HEK293 (cell line): ENCODE measurements around the gene CLNS1A.

Experiments used
- CTCF ChIA-PET: fragments of 350-600 bp; formaldehyde crosslinking; extraction: SDS; loops from one replicate; lab custom pipeline; 2021; ENCODE audit warnings: antibody characterized with exemption; lab: Yijun Ruan, JAX
- POLR2A ChIA-PET: fragments of 300-600 bp; formaldehyde crosslinking; extraction: SDS; loops from one replicate; lab custom pipeline; 2020; ENCODE audit warnings: antibody characterized with exemption, inconsistent platforms; lab: Yijun Ruan, JAX
- H3K27ac ChIP-seq: fragments of 200-500 bp; sonication (Bioruptor generic); 2 replicates; pipeline ENCODE4 v1.5.1; 2014; ENCODE audit warnings: low read depth, low read length, control low read depth, inconsistent platforms; ENCODE audit errors: extremely low read depth
- H3K36me3 ChIP-seq, 2 experiments: fragments of 200-500 bp in 1 of 2; sonication (Bioruptor generic) in 1 of 2; 1 replicate in 1 of 2; 2 replicates in 1 of 2; pipeline ENCODE4 v1.5.1; 2014 to 2017; ENCODE audit warnings: inconsistent platforms in 2 of 2, low read length in 2 of 2; ENCODE audit not compliant: control insufficient read depth in 2 of 2, insufficient read depth in 1 of 2
- H3K4me1 ChIP-seq: fragments of 200-500 bp; sonication (Bioruptor generic); 2 replicates; pipeline ENCODE4 v1.5.1; 2014; ENCODE audit warnings: mild to moderate bottlenecking, low read length, inconsistent platforms; ENCODE audit not compliant: control insufficient read depth, insufficient read depth
- H3K4me3 ChIP-seq: 2 replicates; pipeline ENCODE4 v1.5.1; 2011; ENCODE audit warnings: low read depth, mild to moderate bottlenecking, control low read depth, low read length, moderate library complexity
- H3K9me3 ChIP-seq: fragments of 200-500 bp; sonication (Bioruptor generic); 2 replicates; pipeline ENCODE4 v1.5.1; 2014; ENCODE audit warnings: low read depth, low read length, inconsistent platforms; ENCODE audit not compliant: control insufficient read depth, insufficient read depth
- FEZF1 ChIP-seq: fragments of 450-650 bp; formaldehyde crosslinking; IDR thresholded peaks from 2 replicates; pipeline ENCODE4 v1.5.1; 2016; ENCODE audit warnings: missing biosample characterization, missing genetic modification characterization
- GFI1B ChIP-seq: fragments of 450-650 bp; formaldehyde crosslinking; IDR thresholded peaks from 2 replicates; pipeline ENCODE4 v1.5.1; 2016; ENCODE audit warnings: missing biosample characterization, missing genetic modification characterization
- KLF7 ChIP-seq: fragments of 450-650 bp; formaldehyde crosslinking; IDR thresholded peaks from 2 replicates; pipeline ENCODE4 v1.5.1; 2016; ENCODE audit warnings: missing biosample characterization, missing genetic modification characterization, borderline replicate concordance
- ZBTB17 ChIP-seq: fragments of 450-650 bp; formaldehyde crosslinking; IDR thresholded peaks from 2 replicates; pipeline ENCODE4 v1.5.1; 2016; ENCODE audit warnings: missing biosample characterization, missing genetic modification characterization
- ZBTB8A ChIP-seq: fragments of 450-650 bp; formaldehyde crosslinking; IDR thresholded peaks from 2 replicates; pipeline ENCODE4 v1.5.1; 2016; ENCODE audit warnings: missing biosample characterization, missing genetic modification characterization
- ZNF169 ChIP-seq: fragments of 450-650 bp; formaldehyde crosslinking; IDR thresholded peaks from 2 replicates; pipeline ENCODE4 v1.5.1; 2016; ENCODE audit warnings: missing biosample characterization, missing genetic modification characterization
- ZNF174 ChIP-seq: fragments of 450-650 bp; formaldehyde crosslinking; IDR thresholded peaks from 2 replicates; pipeline ENCODE4 v1.5.0; 2017; ENCODE audit warnings: missing biosample characterization, mild to moderate bottlenecking, missing genetic modification characterization
- ZNF202 ChIP-seq: fragments of 450-650 bp; formaldehyde crosslinking; IDR thresholded peaks from 2 replicates; pipeline ENCODE4 v1.5.1; 2016; ENCODE audit warnings: missing biosample characterization, missing genetic modification characterization, borderline replicate concordance
- ZNF23 ChIP-seq: fragments of 450-650 bp; formaldehyde crosslinking; IDR thresholded peaks from 2 replicates; pipeline ENCODE4 v1.5.1; 2016; ENCODE audit warnings: missing biosample characterization, missing genetic modification characterization, borderline replicate concordance
- ZNF324 ChIP-seq: fragments of 450-650 bp; formaldehyde crosslinking; IDR thresholded peaks from 2 replicates; pipeline ENCODE4 v1.5.1; 2016; ENCODE audit warnings: missing biosample characterization, missing genetic modification characterization
- ZNF335 ChIP-seq: fragments of 450-650 bp; formaldehyde crosslinking; conservative IDR thresholded peaks from 2 replicates; pipeline ENCODE4 v1.5.1; 2016; ENCODE audit warnings: missing biosample characterization, missing genetic modification characterization
- ZNF354C ChIP-seq: fragments of 450-650 bp; formaldehyde crosslinking; IDR thresholded peaks from 2 replicates; pipeline ENCODE4 v1.5.1; 2016; ENCODE audit warnings: missing biosample characterization, missing genetic modification characterization, low read depth, borderline replicate concordance
- ZNF416 ChIP-seq: fragments of 450-650 bp; formaldehyde crosslinking; IDR thresholded peaks from 2 replicates; pipeline ENCODE4 v1.5.1; 2016; ENCODE audit warnings: missing biosample characterization, missing genetic modification characterization
- ZNF501 ChIP-seq: fragments of 450-650 bp; formaldehyde crosslinking; IDR thresholded peaks from 2 replicates; pipeline ENCODE4 v1.5.1; 2016; ENCODE audit warnings: missing biosample characterization, missing genetic modification characterization
- ZNF529 ChIP-seq: fragments of 450-650 bp; formaldehyde crosslinking; IDR thresholded peaks from 2 replicates; pipeline ENCODE4 v1.5.1; 2017; ENCODE audit warnings: missing genetic modification characterization, missing biosample characterization; ENCODE audit not compliant: insufficient replicate concordance
- ZNF544 ChIP-seq: fragments of 450-650 bp; formaldehyde crosslinking; IDR thresholded peaks from 2 replicates; pipeline ENCODE4 v1.5.0; 2017; ENCODE audit warnings: missing biosample characterization, missing genetic modification characterization
- ZNF558 ChIP-seq: fragments of 450-650 bp; formaldehyde crosslinking; IDR thresholded peaks from 2 replicates; pipeline ENCODE4 v1.5.1; 2016; ENCODE audit warnings: missing biosample characterization, missing genetic modification characterization
- ZNF560 ChIP-seq: fragments of 450-650 bp; formaldehyde crosslinking; IDR thresholded peaks from 2 replicates; pipeline ENCODE4 v1.5.1; 2017; ENCODE audit warnings: missing biosample characterization, missing genetic modification characterization, borderline replicate concordance
- ZNF623 ChIP-seq: fragments of 450-650 bp; formaldehyde crosslinking; IDR thresholded peaks from 2 replicates; pipeline ENCODE4 v1.5.1; 2016; ENCODE audit warnings: missing biosample characterization, missing genetic modification characterization
- ZNF692 ChIP-seq: fragments of 450-650 bp; formaldehyde crosslinking; IDR thresholded peaks from 2 replicates; pipeline ENCODE4 v1.5.1; 2016; ENCODE audit warnings: missing biosample characterization, missing genetic modification characterization
- ZNF707 ChIP-seq: fragments of 450-650 bp; formaldehyde crosslinking; IDR thresholded peaks from 2 replicates; pipeline ENCODE4 v1.5.1; 2016; ENCODE audit warnings: missing biosample characterization, missing genetic modification characterization
- ZSCAN4 ChIP-seq: fragments of 450-650 bp; formaldehyde crosslinking; IDR thresholded peaks from 2 replicates; pipeline ENCODE4 v1.5.1; 2017; ENCODE audit warnings: missing biosample characterization, missing genetic modification characterization

CLNS1A gene

GRCh38 chr11:77617892-77618291 is 19.7 kb downstream of the CLNS1A start:
- H3K4me1 ChIP-seq: no peaks in the 10 kb centered on the region
- H3K36me3 ChIP-seq: peaks cover 19 to 90% of the 10 kb centered on the region in 2 experiments
- POLR2A ChIA-PET: no interaction called here
- CTCF ChIA-PET: interaction anchor here (0.6 to 2.9 kb wide), 7 partner anchors 16 to 907 kb away, joined by 3 to 18 read pairs (median 3); no protein-coding TSS in a partner anchor
- no peaks in the 10 kb centered on the region for H3K9me3 ChIP-seq
- no peak overlapping the region for H3K27ac ChIP-seq
- TF ChIP-seq ZNF560 (no peak), ZBTB17 (tag by site-specific recombination) (no peak), FEZF1 (tag by site-specific recombination) (no peak), ZNF335 (tag by site-specific recombination) (no peak)
- TF ChIP-seq, all 188 proteins: peak for 0
- no peak overlapping the region for H3K4me3 ChIP-seq

GRCh38 chr11:77611921-77612320 is 25.7 kb downstream of the CLNS1A start:
- H3K4me1 ChIP-seq: no peaks in the 10 kb centered on the region
- H3K4me3 ChIP-seq: no peak overlapping the region
- H3K36me3 ChIP-seq: peaks cover 16 to 82% of the 10 kb centered on the region in 2 experiments
- no peak for TF ChIP-seq ZSCAN4 (tag by site-specific recombination)
- TF ChIP-seq GFI1B (tag by site-specific recombination): no peak
- no peak for TF ChIP-seq ZNF544 (tag by site-specific recombination)
- no peak for TF ChIP-seq ZNF324 (tag by site-specific recombination)
- no peak for TF ChIP-seq ZNF202 (tag by site-specific recombination)
- TF ChIP-seq FEZF1 (tag by site-specific recombination): no peak
- TF ChIP-seq ZNF501 (tag by site-specific recombination): no peak
- TF ChIP-seq ZNF692 (tag by site-specific recombination): no peak
- no peak for TF ChIP-seq ZNF354C (tag by site-specific recombination)
- TF ChIP-seq ZNF707 (tag by site-specific recombination): no peak
- no peak for TF ChIP-seq ZNF174 (tag by site-specific recombination)
- H3K9me3 ChIP-seq: no peaks in the 10 kb centered on the region
- H3K27ac ChIP-seq: no peak overlapping the region
- CTCF ChIA-PET: interaction anchor here (0.6 to 2.2 kb wide), 4 partner anchors 7 to 497 kb away, joined by 3 to 11 read pairs (median 3); no protein-coding TSS in a partner anchor
- POLR2A ChIA-PET: no interaction called here

- ChIA-PET POLR2A (no interaction called here), CTCF (interaction anchor here (0.8 kb wide), 1 partner anchor 10 kb away, joined by 3 read pairs; no protein-coding TSS in a partner anchor)
- Histone ChIP-seq H3K36me3 (peaks cover 14 to 72% of the 10 kb centered on the region in 2 experiments; a peak in 2 of 3 replicates), H3K4me3 (no peak overlapping the region), H3K4me1 (no peaks in the 10 kb centered on the region), H3K9me3 (no peaks in the 10 kb centered on the region), H3K27ac (no peak overlapping the region)
- TF ChIP-seq KLF7 (no peak), ZNF416 (no peak), ZNF558 (no peak), ZNF544 (tag by site-specific recombination) (no peak), ZNF529 (tag by site-specific recombination) (no peak), ZNF23 (tag by site-specific recombination) (no peak), ZNF169 (tag by site-specific recombination) (no peak), ZNF692 (tag by site-specific recombination) (no peak), ZBTB8A (no peak), ZNF623 (no peak)
Observed at GRCh38 chr11:77609234-77609633, 28.4 kb downstream of the CLNS1A start.
